CD14-positive monocyte (primary cell): ENCODE results near the gene OR5K2. TPM values are rescaled to one million over a fixed set of nuclear protein-coding genes. Genes with fewer than 3 reads are reported as not detected.

Source experiments
- DNase-seq, 3 donors: peaks; one replicate each; pipeline ENCODE4 v3.0.0-alpha.2; 2011 to 2022
- H2AFZ ChIP-seq: 2 replicates; pipeline ENCODE4 v1.6.0; 2012; ENCODE audit warnings: mild to moderate bottlenecking, low read depth, low read length, inconsistent platforms; ENCODE audit not compliant: insufficient read depth, poor library complexity, severe bottlenecking
- H3K27ac ChIP-seq, 2 donors: 1 replicate in 1 of 2; 2 replicates in 1 of 2; pipeline ENCODE4 v1.5.1; 2012 to 2013; ENCODE audit warnings: low read length in 2 of 2, control low read depth in 1 of 2, inconsistent platforms in 1 of 2, low read depth in 1 of 2, mild to moderate bottlenecking in 1 of 2
- H3K27me3 ChIP-seq, 2 donors: one replicate each; pipeline versions ENCODE4 v1.6.0 to v1.6.1; 2011 to 2013; ENCODE audit warnings: low read length in 2 of 2; ENCODE audit not compliant: control insufficient read depth in 2 of 2, insufficient read depth in 2 of 2
- H3K36me3 ChIP-seq, 2 donors: replicated peaks in 1 of 2; 1 replicate in 1 of 2; 2 replicates in 1 of 2; pipeline versions ENCODE4 v1.5.1 to v1.6.1; 2012 to 2013; ENCODE audit warnings: low read length in 2 of 2, control low read depth in 1 of 2, inconsistent platforms in 1 of 2, mild to moderate bottlenecking in 1 of 2; ENCODE audit not compliant: insufficient read depth in 2 of 2, control insufficient read depth in 1 of 2
- H3K4me1 ChIP-seq, 2 donors: 1 replicate in 1 of 2; 2 replicates in 1 of 2; pipeline versions ENCODE4 v1.5.1 to v1.6.1; 2012 to 2013; ENCODE audit warnings: low read length in 2 of 2, control low read depth in 1 of 2, inconsistent platforms in 1 of 2, mild to moderate bottlenecking in 1 of 2, moderate library complexity in 1 of 2; ENCODE audit not compliant: insufficient read depth in 2 of 2, control insufficient read depth in 1 of 2
- H3K4me2 ChIP-seq: replicated peaks from 2 replicates; pipeline ENCODE3; 2012; ENCODE audit warnings: low read length, moderate library complexity, mild to moderate bottlenecking; ENCODE audit not compliant: poor library complexity, severe bottlenecking; ENCODE audit errors: extremely low read depth
- H3K4me3 ChIP-seq, 3 experiments: fragments of 200-600 bp in 1 of 3; sonication (generic) in 1 of 3; replicated peaks in 1 of 3; 1 replicate in 2 of 3; 2 replicates in 1 of 3; pipeline ENCODE4 v1.5.1; 2011 to 2013; ENCODE audit warnings: low read length in 3 of 3, mild to moderate bottlenecking in 3 of 3, control low read depth in 2 of 3, low read depth in 2 of 3, inconsistent platforms in 1 of 3, moderate library complexity in 1 of 3
- H3K79me2 ChIP-seq: 2 replicates; pipeline ENCODE4 v1.6.0; 2012; ENCODE audit warnings: mild to moderate bottlenecking, control low read depth, inconsistent platforms, low read length, moderate library complexity; ENCODE audit not compliant: insufficient read depth
- H3K9ac ChIP-seq: 2 replicates; pipeline ENCODE4 v1.6.0; 2017; ENCODE audit warnings: low read length, mild to moderate bottlenecking; ENCODE audit not compliant: insufficient read depth, poor library complexity, severe bottlenecking
- H3K9me3 ChIP-seq, 2 donors: replicated peaks in 1 of 2; 1 replicate in 1 of 2; 2 replicates in 1 of 2; pipeline versions ENCODE4 v1.5.1 to v1.6.1; 2012 to 2013; ENCODE audit warnings: low read length in 2 of 2, control low read depth in 1 of 2; ENCODE audit not compliant: control insufficient read depth in 1 of 2, insufficient read depth in 1 of 2
- H4K20me1 ChIP-seq: 2 replicates; pipeline ENCODE4 v1.6.0; 2012; ENCODE audit warnings: mild to moderate bottlenecking, low read length, control low read depth, moderate library complexity; ENCODE audit not compliant: insufficient read depth
- H3K27ac Mint-ChIP-seq, 7 donors: one replicate each; pipeline ENCODE4 v1.8.0; 2020; ENCODE audit warnings: mild to moderate bottlenecking in 7 of 7, mixed read lengths in 7 of 7, moderate library complexity in 6 of 7, inconsistent platforms in 2 of 7
- H3K27me3 Mint-ChIP-seq, 3 donors: one replicate each; pipeline ENCODE4 v1.8.0; 2021 to 2022; ENCODE audit warnings: low read depth in 3 of 3, mild to moderate bottlenecking in 3 of 3, mixed read lengths in 3 of 3, moderate library complexity in 3 of 3, inconsistent platforms in 1 of 3
- H3K36me3 Mint-ChIP-seq, 2 donors: one replicate each; pipeline ENCODE4 v1.8.0; 2020; ENCODE audit warnings: mixed read lengths in 2 of 2, inconsistent platforms in 1 of 2, mild to moderate bottlenecking in 1 of 2
- H3K4me1 Mint-ChIP-seq: one replicate; pipeline ENCODE4 v1.8.0; 2020; ENCODE audit warnings: mild to moderate bottlenecking, mixed read lengths
- H3K4me3 Mint-ChIP-seq, 2 donors: one replicate each; pipeline ENCODE4 v1.8.0; 2020; ENCODE audit warnings: mild to moderate bottlenecking in 2 of 2, mixed read lengths in 2 of 2, moderate library complexity in 1 of 2
- H3K9me3 Mint-ChIP-seq, 7 donors: one replicate each; pipeline ENCODE4 v1.8.0; 2020 to 2022; ENCODE audit warnings: mixed read lengths in 7 of 7, mild to moderate bottlenecking in 6 of 7, moderate library complexity in 6 of 7, inconsistent platforms in 2 of 7
- CTCF ChIP-seq: fragments of 200-600 bp; IDR thresholded peaks from one replicate; pipeline ENCODE4 v1.8.0; 2022; ENCODE audit warnings: antibody characterized with exemption, mild to moderate bottlenecking
- WGBS: methylation state at CpG from one replicate; pipeline ENCODE4 v1.1.5; 2013; ENCODE audit warnings: missing lambda C conversion rate; ENCODE audit not compliant: insufficient coverage; 5-methylcytosine and 5-hydroxymethylcytosine counted together
- intact Hi-C, 2 donors: fragments of 100-400 bp; cut with micrococcal nuclease; formaldehyde crosslinking; loops; one replicate each; pipeline versions ENCODE4 v1.15.0 to v1.15.1; 2023
- polyA plus RNA-seq, 3 donors: library from polyadenylated mRNA; depleted of rRNA in 1 of 3; unstranded in 2 of 3; stranded (reverse) in 1 of 3; fragments of 300-500 nt in 2 of 3; fragments of >200 nt in 1 of 3; fragmentation: Illumina TruSeq in 2 of 3; gene quantifications; 1 replicate in 2 of 3; 2 replicates in 1 of 3; pipeline ENCODE4 v1.2.3, GENCODE V29; 2012 to 2021

OR5K2 gene
- polyA plus RNA-seq, 3 donors, result not detected

GRCh38 chr3:98519351-98519750 lies 21.9 kb downstream of the OR5K2 start:
- DNase-seq, result no peak
- Histone ChIP-seq H3K9me3 (no peaks in the 10 kb centered on the region), H3K4me1 (peaks cover 11 to 19% of the 10 kb centered on the region in 2 donors), H4K20me1 (no peaks in the 10 kb centered on the region), H3K79me2 (peaks cover 41% of the 10 kb centered on the region), H3K36me3 (peaks cover 48 to 66% of the 10 kb centered on the region in 2 donors), H3K4me3 (no peak overlapping the region), H3K4me2 (no peak overlapping the region), H3K27me3 (no peaks in the 10 kb centered on the region), H3K27ac (peak overlapping the region in 1 of 2 donors; percentile 17), H3K9ac (no peak overlapping the region), H2AFZ (no peak overlapping the region)
- Mint-ChIP-seq H3K36me3 (peaks cover 53 to 57% of the 10 kb centered on the region in 2 donors), H3K9me3 (no peaks in the 10 kb centered on the region), H3K27me3 (peaks cover 0 to 2% (median 0%) of the 10 kb centered on the region in 3 donors), H3K4me1 (peaks cover 28% of the 10 kb centered on the region), H3K27ac (peak overlapping the region in 3 of 7 donors; percentile 31 to 70 (median 36)), H3K4me3 (peak overlapping the region in 1 of 2 donors; percentile 17)
- no peak for TF ChIP-seq CTCF
- 100% methylated on average over 1 of the region's 1 CpG for WGBS
- intact Hi-C loops, result no loop called here

- intact Hi-C loops, result no loop called here
- H3K9me3 Mint-ChIP-seq, result no peaks in the 10 kb centered on the region
- Histone ChIP-seq H2AFZ (peak overlapping the region; percentile 78), H3K4me2 (peak overlapping the region; percentile 77), H3K9ac (peak overlapping the region; percentile 91), H4K20me1 (no peaks in the 10 kb centered on the region), H3K79me2 (peaks cover 41% of the 10 kb centered on the region), H3K27me3 (no peaks in the 10 kb centered on the region), H3K9me3 (no peaks in the 10 kb centered on the region), H3K4me1 (peaks cover 11 to 19% of the 10 kb centered on the region in 2 donors), H3K36me3 (peaks cover 27 to 41% of the 10 kb centered on the region in 2 donors), H3K4me3 (peak overlapping the region; percentile 84 to 91 (median 85)), H3K27ac (peak overlapping the region; percentile 70 to 96)
- TF ChIP-seq CTCF, result no peak
- DNase-seq, result peak; percentile 41 to 66 (median 51)
- H3K4me1 Mint-ChIP-seq, result peaks cover 28% of the 10 kb centered on the region
- WGBS, result 0% methylated on average over 7 of the region's 16 CpGs
- H3K36me3 Mint-ChIP-seq, result peaks cover 32 to 34% of the 10 kb centered on the region in 2 donors
- peak overlapping the region; percentile 72 to 97 (median 90) for H3K27ac Mint-ChIP-seq
- peak overlapping the region; percentile 75 to 97 for H3K4me3 Mint-ChIP-seq
- H3K27me3 Mint-ChIP-seq, result peaks cover 0 to 2% (median 1%) of the 10 kb centered on the region in 3 donors
Observed at GRCh38 chr3:98521897-98522543, 24.5 kb downstream of the OR5K2 start.
